GM12878 (cell line): ENCODE measurements around the gene SUGCT. TPM values are rescaled to one million over a fixed set of nuclear protein-coding genes. Genes with fewer than 3 reads are reported as not detected.

Source experiments
- ATAC-seq: fragments of 200-7000 bp; cut with Tn5 transposase; 3 replicates; pipeline ENCODE4 v1.9.1; 2020; ENCODE audit warnings: mild to moderate bottlenecking, moderate library complexity
- BruUV-seq: library from RNA; stranded (reverse); fragments of 400-500 nt; replicated peaks from 2 replicates; lab custom pipeline; 2021; lab: Mats Ljungman, UMichigan
- CTCF ChIA-PET: fragments of 300-600 bp; sonication (Branson Sonifier 250); formaldehyde crosslinking; extraction: SDS; loops from one replicate; lab custom pipeline; 2021; ENCODE audit warnings: inconsistent platforms; lab: Yijun Ruan, JAX
- POLR2A ChIA-PET: fragments of 350-600 bp; formaldehyde crosslinking; extraction: SDS; loops from one replicate; lab custom pipeline; 2021; ENCODE audit warnings: inconsistent platforms; lab: Charles Lee
- RAD21 ChIA-PET: fragments of 300-600 bp; sonication (Branson Sonifier 250); formaldehyde crosslinking; loops from one replicate; lab custom pipeline; 2023; ENCODE audit warnings: antibody characterized with exemption; ENCODE audit not compliant: unreplicated experiment; lab: Charles Lee
- SMC1A ChIA-PET: fragments of 300-600 bp; sonication (Branson Sonifier 250); formaldehyde crosslinking; loops from one replicate; lab custom pipeline; 2023; ENCODE audit not compliant: unreplicated experiment, uncharacterized antibody; lab: Charles Lee
- DNase-seq: peaks from one replicate; pipeline ENCODE4 v3.0.0-alpha.2; 2011; ENCODE audit warnings: low read depth, low spot score
- FAIRE-seq: peaks from 3 replicates; lab custom pipeline; 2011; peaks lifted over from hg19 to GRCh38; lab: Jason Lieb, UNC
- H2AFZ ChIP-seq: 2 replicates; pipeline ENCODE4 v1.6.0; 2011; ENCODE audit warnings: low read depth, low read length, control low read depth; ENCODE audit not compliant: control insufficient read depth
- H3K27ac ChIP-seq: 2 replicates; pipeline ENCODE4 v1.5.1; 2011; ENCODE audit warnings: control low read depth; ENCODE audit not compliant: control insufficient read depth, insufficient read depth
- H3K27me3 ChIP-seq, 2 experiments: replicated peaks in 1 of 2; 2 replicates each; pipeline versions ENCODE4 v1.6.0 to v1.6.1; 2011; ENCODE audit warnings: low read length in 1 of 2; ENCODE audit not compliant: control insufficient read depth in 2 of 2, insufficient read depth in 2 of 2
- H3K36me3 ChIP-seq, 2 experiments: 2 replicates each; pipeline ENCODE4 v1.5.1; 2011; ENCODE audit warnings: low read length in 1 of 2; ENCODE audit not compliant: control insufficient read depth in 2 of 2, insufficient read depth in 2 of 2
- H3K4me1 ChIP-seq: 2 replicates; pipeline ENCODE4 v1.6.1; 2011; ENCODE audit warnings: mild to moderate bottlenecking, low read length, moderate library complexity, mixed read lengths; ENCODE audit not compliant: control insufficient read depth, insufficient read depth
- H3K4me2 ChIP-seq: 2 replicates; pipeline ENCODE4 v1.6.0; 2011; ENCODE audit warnings: control low read depth; ENCODE audit not compliant: control insufficient read depth, insufficient read depth
- H3K4me3 ChIP-seq: fragments of 200-600 bp; sonication (generic); 2 replicates; pipeline ENCODE4 v1.5.1; 2016
- H3K79me2 ChIP-seq: 2 replicates; pipeline ENCODE4 v1.6.0; 2011; ENCODE audit warnings: low read length; ENCODE audit not compliant: control insufficient read depth, insufficient read depth
- H3K9ac ChIP-seq: 2 replicates; pipeline ENCODE4 v1.8.0; 2011; ENCODE audit warnings: low read length, control low read depth, mixed read lengths; ENCODE audit not compliant: control insufficient read depth, insufficient read depth
- H3K9me3 ChIP-seq: replicated peaks from 3 replicates; pipeline ENCODE4 v1.5.1; 2011; ENCODE audit warnings: mild to moderate bottlenecking, low read length; ENCODE audit not compliant: control insufficient read depth, insufficient read depth
- H4K20me1 ChIP-seq: 2 replicates; pipeline ENCODE4 v1.6.0; 2011; ENCODE audit not compliant: control insufficient read depth, insufficient read depth
- BMI1 ChIP-seq: fragments of 450-650 bp; IDR thresholded peaks from 2 replicates; pipeline ENCODE4 v1.6.1; 2016; ENCODE audit warnings: mild to moderate bottlenecking, moderate library complexity, borderline replicate concordance
- CBX3 ChIP-seq: fragments of 200-600 bp; sonication (generic); IDR thresholded peaks from 2 replicates; pipeline ENCODE4 v1.6.1; 2016; ENCODE audit warnings: low read depth, borderline replicate concordance
- CHD2 ChIP-seq: IDR thresholded peaks from 2 replicates; pipeline ENCODE4 v1.6.1; 2011; ENCODE audit warnings: low read depth, low read length, improper control_type of control experiment, borderline replicate concordance
- ESRRA ChIP-seq: IDR thresholded peaks from 2 replicates; pipeline ENCODE4 v1.6.1; 2012; ENCODE audit warnings: mild to moderate bottlenecking, low read length, improper control_type of control experiment
- HDAC2 ChIP-seq: fragments of 200-600 bp; sonication (generic); IDR thresholded peaks from 2 replicates; pipeline ENCODE4 v1.6.1; 2017
- MYB ChIP-seq: fragments of 150-350 bp; IDR thresholded peaks from 2 replicates; pipeline ENCODE4 v1.6.1; 2014; ENCODE audit warnings: mild to moderate bottlenecking, low read depth, low read length, borderline replicate concordance
- NFYB ChIP-seq: IDR thresholded peaks from 2 replicates; pipeline ENCODE4 v1.6.1; 2011; ENCODE audit warnings: low read depth, mild to moderate bottlenecking, low read length, improper control_type of control experiment, moderate library complexity; ENCODE audit not compliant: insufficient read depth
- SP1 ChIP-seq: IDR thresholded peaks from one replicate; pipeline ENCODE4 v1.6.1; 2011; ENCODE audit warnings: low read depth, low read length
- ZNF217 ChIP-seq: fragments of 450-650 bp; IDR thresholded peaks from 2 replicates; pipeline ENCODE4 v1.6.1; 2017; ENCODE audit warnings: antibody characterized with exemption, mild to moderate bottlenecking
- WGBS: methylation state at CpG from one replicate; pipeline ENCODE4 v1.1.6; 2016; ENCODE audit warnings: low lambda C conversion rate; ENCODE audit not compliant: insufficient replicate concordance, insufficient coverage; ENCODE audit errors: missing lambda C conversion rate; 5-methylcytosine and 5-hydroxymethylcytosine counted together
- in situ Hi-C: fragments of 300-500 bp; cut with MboI; formaldehyde crosslinking; loops from 9 replicates; pipeline ENCODE4 v1.14.3; 2018; ENCODE audit warnings: mixed read lengths
- intact Hi-C: fragments of 100-400 bp; cut with micrococcal nuclease; formaldehyde crosslinking; loops from one replicate; pipeline ENCODE4 v1.14.2; 2022; ENCODE audit not compliant: unreplicated experiment
- polyA plus RNA-seq, 11 experiments: library from polyadenylated mRNA; depleted of rRNA in 4 of 11; unstranded in 6 of 11; stranded (reverse) in 5 of 11; fragments of >200 nt; fragmentation: Nextera tagmentation in 4 of 11; fragmentation: Illumina TruSeq in 1 of 11; extraction: Ambion mirVana in 4 of 11; extraction: Trizol in 1 of 11; gene quantifications; 1 replicate in 1 of 11; 2 replicates in 10 of 11; pipeline versions ENCODE4 v1.2.1 to v1.2.3, GENCODE V29; 2011 to 2016; ENCODE audit warnings: inconsistent platforms in 2 of 11, missing spikeins in 2 of 11, low read depth in 1 of 11
- total RNA-seq, 4 experiments: library from RNA; depleted of rRNA in 3 of 4; stranded (reverse); fragments of >200 nt in 3 of 4; fragmentation: Illumina TruSeq in 1 of 4; extraction: Trizol in 1 of 4; gene quantifications; 2 replicates each; pipeline versions ENCODE4 v1.2.1 to v1.2.3, GENCODE V29; 2013 to 2021
- TF ChIP-seq, protein P1 (sequence below): fragments of 450-650 bp; IDR thresholded peaks from 2 replicates; pipeline ENCODE4 v1.6.1; 2018; ENCODE audit warnings: mild to moderate bottlenecking, low read depth, moderate library complexity; ENCODE audit not compliant: partially characterized antibody
- TF ChIP-seq, protein P2 (sequence below): fragments of 450-650 bp; IDR thresholded peaks from 2 replicates; pipeline ENCODE4 v1.6.1; 2017; ENCODE audit warnings: low read depth, mild to moderate bottlenecking, moderate library complexity
- TF ChIP-seq, protein P3 (sequence below): fragments of 150-350 bp; IDR thresholded peaks from 2 replicates; pipeline ENCODE4 v1.6.1; 2016; ENCODE audit warnings: low read depth, low read length
- TF ChIP-seq, protein P4 (sequence below): fragments of 450-650 bp; IDR thresholded peaks from 2 replicates; pipeline ENCODE4 v1.6.1; 2018; ENCODE audit warnings: borderline replicate concordance, mild to moderate bottlenecking; ENCODE audit not compliant: partially characterized antibody
- TF ChIP-seq, protein P5 (sequence below): IDR thresholded peaks from 2 replicates; pipeline ENCODE4 v1.6.1; 2011; ENCODE audit warnings: low read depth, low read length, improper control_type of control experiment, borderline replicate concordance

The SUGCT gene
- total and polyA plus RNA-seq, 10 of the 15 experiments (the other 5 are each of a cell fraction or from before 2014, with no cell fraction given) = 0.08 to 1.2 (median 0.67) TPM; not detected in 1

DNA sequence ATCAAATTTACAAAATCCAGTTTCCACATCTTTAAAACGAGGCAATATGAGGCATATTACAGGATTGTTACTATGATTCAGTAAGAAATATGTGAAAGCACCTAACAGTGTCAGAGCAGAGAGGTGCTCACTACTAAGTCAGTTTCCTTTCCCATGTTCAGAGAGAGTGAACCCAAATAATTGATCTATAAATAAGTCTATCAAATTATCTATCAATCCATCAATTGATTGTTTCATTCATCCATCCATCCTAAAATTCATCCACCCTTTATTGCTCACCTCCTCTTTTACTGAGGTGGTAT, 340.8 kb downstream of the SUGCT start:
- FAIRE-seq (no peak), ATAC-seq (no peak), DNase-seq (no peak)
- in situ Hi-C loops = no loop called here
- ChIA-PET CTCF (no interaction called here), POLR2A (no interaction called here), SMC1A (no interaction called here), RAD21 (no interaction called here)
- Histone ChIP-seq H4K20me1 (no peaks in the 10 kb centered on the region), H3K4me3 (no peak overlapping the region), H3K9ac (no peak overlapping the region), H3K79me2 (no peaks in the 10 kb centered on the region), H3K27me3 (no peaks in the 10 kb centered on the region), H2AFZ (no peak overlapping the region), H3K27ac (no peak overlapping the region), H3K36me3 (no peaks in the 10 kb centered on the region), H3K9me3 (no peaks in the 10 kb centered on the region), H3K4me2 (no peak overlapping the region), H3K4me1 (no peaks in the 10 kb centered on the region)
- intact Hi-C loops = no loop called here
- BruUV-seq = no TSS peak
- WGBS = 0% methylated on average over 1 of the region's 1 CpG
- TF ChIP-seq, protein P1, sequence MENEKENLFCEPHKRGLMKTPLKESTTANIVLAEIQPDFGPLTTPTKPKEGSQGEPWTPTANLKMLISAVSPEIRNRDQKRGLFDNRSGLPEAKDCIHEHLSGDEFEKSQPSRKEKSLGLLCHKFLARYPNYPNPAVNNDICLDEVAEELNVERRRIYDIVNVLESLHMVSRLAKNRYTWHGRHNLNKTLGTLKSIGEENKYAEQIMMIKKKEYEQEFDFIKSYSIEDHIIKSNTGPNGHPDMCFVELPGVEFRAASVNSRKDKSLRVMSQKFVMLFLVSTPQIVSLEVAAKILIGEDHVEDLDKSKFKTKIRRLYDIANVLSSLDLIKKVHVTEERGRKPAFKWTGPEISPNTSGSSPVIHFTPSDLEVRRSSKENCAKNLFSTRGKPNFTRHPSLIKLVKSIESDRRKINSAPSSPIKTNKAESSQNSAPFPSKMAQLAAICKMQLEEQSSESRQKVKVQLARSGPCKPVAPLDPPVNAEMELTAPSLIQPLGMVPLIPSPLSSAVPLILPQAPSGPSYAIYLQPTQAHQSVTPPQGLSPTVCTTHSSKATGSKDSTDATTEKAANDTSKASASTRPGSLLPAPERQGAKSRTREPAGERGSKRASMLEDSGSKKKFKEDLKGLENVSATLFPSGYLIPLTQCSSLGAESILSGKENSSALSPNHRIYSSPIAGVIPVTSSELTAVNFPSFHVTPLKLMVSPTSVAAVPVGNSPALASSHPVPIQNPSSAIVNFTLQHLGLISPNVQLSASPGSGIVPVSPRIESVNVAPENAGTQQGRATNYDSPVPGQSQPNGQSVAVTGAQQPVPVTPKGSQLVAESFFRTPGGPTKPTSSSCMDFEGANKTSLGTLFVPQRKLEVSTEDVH = no peak
- TF ChIP-seq BMI1 = no peak
- TF ChIP-seq, protein P2, sequence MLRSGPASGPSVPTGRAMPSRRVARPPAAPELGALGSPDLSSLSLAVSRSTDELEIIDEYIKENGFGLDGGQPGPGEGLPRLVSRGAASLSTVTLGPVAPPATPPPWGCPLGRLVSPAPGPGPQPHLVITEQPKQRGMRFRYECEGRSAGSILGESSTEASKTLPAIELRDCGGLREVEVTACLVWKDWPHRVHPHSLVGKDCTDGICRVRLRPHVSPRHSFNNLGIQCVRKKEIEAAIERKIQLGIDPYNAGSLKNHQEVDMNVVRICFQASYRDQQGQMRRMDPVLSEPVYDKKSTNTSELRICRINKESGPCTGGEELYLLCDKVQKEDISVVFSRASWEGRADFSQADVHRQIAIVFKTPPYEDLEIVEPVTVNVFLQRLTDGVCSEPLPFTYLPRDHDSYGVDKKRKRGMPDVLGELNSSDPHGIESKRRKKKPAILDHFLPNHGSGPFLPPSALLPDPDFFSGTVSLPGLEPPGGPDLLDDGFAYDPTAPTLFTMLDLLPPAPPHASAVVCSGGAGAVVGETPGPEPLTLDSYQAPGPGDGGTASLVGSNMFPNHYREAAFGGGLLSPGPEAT = no peak
- no peak for TF ChIP-seq NFYB
- no peak for TF ChIP-seq CHD2
- TF ChIP-seq, protein P3, sequence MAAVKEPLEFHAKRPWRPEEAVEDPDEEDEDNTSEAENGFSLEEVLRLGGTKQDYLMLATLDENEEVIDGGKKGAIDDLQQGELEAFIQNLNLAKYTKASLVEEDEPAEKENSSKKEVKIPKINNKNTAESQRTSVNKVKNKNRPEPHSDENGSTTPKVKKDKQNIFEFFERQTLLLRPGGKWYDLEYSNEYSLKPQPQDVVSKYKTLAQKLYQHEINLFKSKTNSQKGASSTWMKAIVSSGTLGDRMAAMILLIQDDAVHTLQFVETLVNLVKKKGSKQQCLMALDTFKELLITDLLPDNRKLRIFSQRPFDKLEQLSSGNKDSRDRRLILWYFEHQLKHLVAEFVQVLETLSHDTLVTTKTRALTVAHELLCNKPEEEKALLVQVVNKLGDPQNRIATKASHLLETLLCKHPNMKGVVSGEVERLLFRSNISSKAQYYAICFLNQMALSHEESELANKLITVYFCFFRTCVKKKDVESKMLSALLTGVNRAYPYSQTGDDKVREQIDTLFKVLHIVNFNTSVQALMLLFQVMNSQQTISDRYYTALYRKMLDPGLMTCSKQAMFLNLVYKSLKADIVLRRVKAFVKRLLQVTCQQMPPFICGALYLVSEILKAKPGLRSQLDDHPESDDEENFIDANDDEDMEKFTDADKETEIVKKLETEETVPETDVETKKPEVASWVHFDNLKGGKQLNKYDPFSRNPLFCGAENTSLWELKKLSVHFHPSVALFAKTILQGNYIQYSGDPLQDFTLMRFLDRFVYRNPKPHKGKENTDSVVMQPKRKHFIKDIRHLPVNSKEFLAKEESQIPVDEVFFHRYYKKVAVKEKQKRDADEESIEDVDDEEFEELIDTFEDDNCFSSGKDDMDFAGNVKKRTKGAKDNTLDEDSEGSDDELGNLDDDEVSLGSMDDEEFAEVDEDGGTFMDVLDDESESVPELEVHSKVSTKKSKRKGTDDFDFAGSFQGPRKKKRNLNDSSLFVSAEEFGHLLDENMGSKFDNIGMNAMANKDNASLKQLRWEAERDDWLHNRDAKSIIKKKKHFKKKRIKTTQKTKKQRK = no peak
- TF ChIP-seq MYB = no peak
- TF ChIP-seq ESRRA = no peak
- TF ChIP-seq CBX3 = no peak
- TF ChIP-seq, protein P4, sequence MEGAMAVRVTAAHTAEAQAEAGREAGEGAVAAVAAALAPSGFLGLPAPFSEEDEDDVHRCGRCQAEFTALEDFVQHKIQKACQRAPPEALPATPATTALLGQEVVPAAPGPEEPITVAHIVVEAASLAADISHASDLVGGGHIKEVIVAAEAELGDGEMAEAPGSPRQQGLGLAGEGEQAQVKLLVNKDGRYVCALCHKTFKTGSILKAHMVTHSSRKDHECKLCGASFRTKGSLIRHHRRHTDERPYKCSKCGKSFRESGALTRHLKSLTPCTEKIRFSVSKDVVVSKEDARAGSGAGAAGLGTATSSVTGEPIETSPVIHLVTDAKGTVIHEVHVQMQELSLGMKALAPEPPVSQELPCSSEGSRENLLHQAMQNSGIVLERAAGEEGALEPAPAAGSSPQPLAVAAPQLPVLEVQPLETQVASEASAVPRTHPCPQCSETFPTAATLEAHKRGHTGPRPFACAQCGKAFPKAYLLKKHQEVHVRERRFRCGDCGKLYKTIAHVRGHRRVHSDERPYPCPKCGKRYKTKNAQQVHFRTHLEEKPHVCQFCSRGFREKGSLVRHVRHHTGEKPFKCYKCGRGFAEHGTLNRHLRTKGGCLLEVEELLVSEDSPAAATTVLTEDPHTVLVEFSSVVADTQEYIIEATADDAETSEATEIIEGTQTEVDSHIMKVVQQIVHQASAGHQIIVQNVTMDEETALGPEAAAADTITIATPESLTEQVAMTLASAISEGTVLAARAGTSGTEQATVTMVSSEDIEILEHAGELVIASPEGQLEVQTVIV = no peak
- TF ChIP-seq SP1 = no peak
- TF ChIP-seq HDAC2 = no peak
- TF ChIP-seq ZNF217 = no peak
- TF ChIP-seq, protein P5, sequence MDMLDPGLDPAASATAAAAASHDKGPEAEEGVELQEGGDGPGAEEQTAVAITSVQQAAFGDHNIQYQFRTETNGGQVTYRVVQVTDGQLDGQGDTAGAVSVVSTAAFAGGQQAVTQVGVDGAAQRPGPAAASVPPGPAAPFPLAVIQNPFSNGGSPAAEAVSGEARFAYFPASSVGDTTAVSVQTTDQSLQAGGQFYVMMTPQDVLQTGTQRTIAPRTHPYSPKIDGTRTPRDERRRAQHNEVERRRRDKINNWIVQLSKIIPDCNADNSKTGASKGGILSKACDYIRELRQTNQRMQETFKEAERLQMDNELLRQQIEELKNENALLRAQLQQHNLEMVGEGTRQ = no peak
